Mesendoderm (in vitro differentiated cells): Measurements from ENCODE around the gene CCNY.

Experiments used
- DNase-seq: peaks from one replicate; pipeline ENCODE4 v3.0.0; 2013
- H2AK5ac ChIP-seq: 2 replicates; pipeline ENCODE4 v1.6.1; 2013; ENCODE audit warnings: low read length, inconsistent platforms
- H2BK120ac ChIP-seq: 2 replicates; pipeline ENCODE4 v1.6.1; 2013; ENCODE audit warnings: low read depth, mild to moderate bottlenecking, low read length, moderate library complexity, mixed read lengths
- H2BK15ac ChIP-seq: replicated peaks from 2 replicates; pipeline ENCODE4 v1.6.1; 2013; ENCODE audit warnings: low read depth, mild to moderate bottlenecking, moderate library complexity
- H2BK5ac ChIP-seq: 2 replicates; pipeline ENCODE4 v1.6.1; 2013; ENCODE audit warnings: low read length, inconsistent platforms
- H3K18ac ChIP-seq: 2 replicates; pipeline ENCODE4 v1.6.1; 2013; ENCODE audit warnings: mild to moderate bottlenecking, low read length, mixed read lengths
- H3K23ac ChIP-seq: one replicate; pipeline ENCODE4 v1.6.1; 2013; ENCODE audit warnings: low read length
- H3K27ac ChIP-seq: 2 replicates; pipeline ENCODE4 v1.5.1; 2013; ENCODE audit warnings: low read depth, mild to moderate bottlenecking, inconsistent platforms, low read length, moderate library complexity
- H3K27me3 ChIP-seq: 2 replicates; pipeline ENCODE4 v1.6.1; 2013; ENCODE audit warnings: low read length, control low read depth, mild to moderate bottlenecking, inconsistent platforms; ENCODE audit not compliant: insufficient read depth, poor library complexity
- H3K36me3 ChIP-seq: 2 replicates; pipeline ENCODE4 v1.6.1; 2013; ENCODE audit warnings: low read length, inconsistent platforms; ENCODE audit not compliant: control insufficient read depth, insufficient read depth
- H3K4ac ChIP-seq: one replicate; pipeline ENCODE4 v1.6.1; 2013; ENCODE audit warnings: low read depth, mild to moderate bottlenecking, low read length, moderate library complexity
- H3K4me1 ChIP-seq: 2 replicates; pipeline ENCODE4 v1.6.1; 2013; ENCODE audit warnings: low read depth, low read length, inconsistent platforms; ENCODE audit not compliant: control insufficient read depth
- H3K4me2 ChIP-seq: 2 replicates; pipeline ENCODE4 v1.6.1; 2013; ENCODE audit warnings: low read length
- H3K4me3 ChIP-seq: 2 replicates; pipeline ENCODE4 v1.5.1; 2013; ENCODE audit warnings: mild to moderate bottlenecking, low read length
- H3K56ac ChIP-seq: one replicate; pipeline ENCODE4 v1.6.1; 2013; ENCODE audit warnings: low read length
- H3K79me1 ChIP-seq: 2 replicates; pipeline ENCODE4 v1.6.1; 2013; ENCODE audit warnings: low read length, inconsistent platforms
- H3K79me2 ChIP-seq: 2 replicates; pipeline ENCODE4 v1.6.1; 2013; ENCODE audit warnings: mild to moderate bottlenecking, low read length; ENCODE audit not compliant: control insufficient read depth, insufficient read depth
- H3K9ac ChIP-seq: 2 replicates; pipeline ENCODE4 v1.6.1; 2013; ENCODE audit warnings: low read length, inconsistent platforms
- H4K5ac ChIP-seq: one replicate; pipeline ENCODE4 v1.6.1; 2013; ENCODE audit warnings: low read length
- H4K8ac ChIP-seq: one replicate; pipeline ENCODE4 v1.6.1; 2013; ENCODE audit warnings: low read depth, mild to moderate bottlenecking, control low read depth, low read length, moderate library complexity
- WGBS: extraction: QIAGEN DNeasy Blood & Tissue Kit; methylation state at CpG from one replicate; pipeline ENCODE4 v1.1.7; 2013; ENCODE audit warnings: low lambda C conversion rate, missing lambda C conversion rate; ENCODE audit not compliant: insufficient coverage; ENCODE audit errors: extremely low coverage; 5-methylcytosine and 5-hydroxymethylcytosine counted together

CCNY gene

DNA sequence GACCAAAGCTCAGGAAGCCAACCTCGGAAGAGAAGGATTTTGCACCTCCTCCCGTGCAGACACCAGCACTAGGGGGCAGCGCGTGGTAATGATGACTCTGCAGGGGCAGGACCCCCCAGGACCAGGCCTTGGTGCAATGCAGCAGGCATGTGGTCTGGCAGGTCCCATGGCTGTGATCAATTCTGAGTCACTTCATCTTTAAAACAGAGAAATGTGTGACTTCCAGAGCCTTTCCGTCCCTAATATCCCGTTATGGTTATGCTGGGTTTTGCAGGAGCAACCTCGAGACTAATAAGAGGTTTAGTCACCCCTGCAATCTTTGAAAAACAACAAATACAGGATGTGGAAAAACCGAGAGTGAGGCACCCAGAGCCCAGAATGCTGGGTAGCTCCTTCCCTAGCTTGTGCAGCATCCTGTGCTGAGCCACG is 238.6 kb downstream of the CCNY start:
- H3K4ac ChIP-seq: no peak overlapping the region
- H3K18ac ChIP-seq: no peak overlapping the region
- no peak overlapping the region for H2AK5ac ChIP-seq
- no peaks in the 10 kb centered on the region for H3K79me1 ChIP-seq
- no peak overlapping the region for H2BK120ac ChIP-seq
- no peak overlapping the region for H2BK5ac ChIP-seq
- H3K4me2 ChIP-seq: no peak overlapping the region
- no peaks in the 10 kb centered on the region for H3K79me2 ChIP-seq
- H3K36me3 ChIP-seq: no peaks in the 10 kb centered on the region
- H2BK15ac ChIP-seq: no peak overlapping the region
- H3K27me3 ChIP-seq: no peaks in the 10 kb centered on the region
- no peak overlapping the region for H3K23ac ChIP-seq
- H3K4me1 ChIP-seq: no peaks in the 10 kb centered on the region
- no peak overlapping the region for H3K4me3 ChIP-seq
- no CpG with 5 or more reads among the region's 9 CpGs for WGBS
- H3K27ac ChIP-seq: no peak overlapping the region
- DNase-seq: peak; percentile 60
- H3K56ac ChIP-seq: no peak overlapping the region
- H3K9ac ChIP-seq: no peak overlapping the region
- H4K8ac ChIP-seq: no peak overlapping the region
- no peak overlapping the region for H4K5ac ChIP-seq

DNA sequence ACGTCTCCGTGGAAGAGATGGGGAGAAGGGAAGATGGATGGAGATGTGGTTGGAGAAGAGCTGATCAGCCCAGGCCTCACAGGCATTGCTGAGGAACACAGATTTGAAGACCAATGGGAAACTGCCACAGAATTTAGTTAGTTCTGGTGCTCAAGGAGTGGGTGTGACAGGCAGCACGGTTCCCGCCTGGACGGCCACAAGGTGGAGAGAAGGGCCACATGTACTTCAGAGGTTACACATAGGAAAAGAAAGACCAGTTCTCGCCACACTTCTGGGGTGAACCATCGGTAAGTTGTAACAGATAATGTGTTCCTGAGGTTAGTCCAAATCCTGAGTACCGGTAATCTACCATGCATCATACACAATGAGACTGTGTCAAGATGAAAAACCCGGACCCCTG is 239.3 kb downstream of the CCNY start:
- no peak overlapping the region for H3K4ac ChIP-seq
- H2BK120ac ChIP-seq: no peak overlapping the region
- no CpG with 5 or more reads among the region's 9 CpGs for WGBS
- DNase-seq: peak; percentile 23
- no peaks in the 10 kb centered on the region for H3K27me3 ChIP-seq
- H3K4me1 ChIP-seq: no peaks in the 10 kb centered on the region
- H3K9ac ChIP-seq: no peak overlapping the region
- no peak overlapping the region for H2AK5ac ChIP-seq
- no peak overlapping the region for H4K5ac ChIP-seq
- H3K27ac ChIP-seq: no peak overlapping the region
- H3K79me1 ChIP-seq: no peaks in the 10 kb centered on the region
- no peak overlapping the region for H4K8ac ChIP-seq
- no peak overlapping the region for H3K18ac ChIP-seq
- H3K56ac ChIP-seq: no peak overlapping the region
- H3K79me2 ChIP-seq: no peaks in the 10 kb centered on the region
- H3K36me3 ChIP-seq: no peaks in the 10 kb centered on the region
- H3K23ac ChIP-seq: no peak overlapping the region
- no peak overlapping the region for H2BK5ac ChIP-seq
- no peak overlapping the region for H3K4me3 ChIP-seq
- H3K4me2 ChIP-seq: no peak overlapping the region
- H2BK15ac ChIP-seq: no peak overlapping the region

DNA sequence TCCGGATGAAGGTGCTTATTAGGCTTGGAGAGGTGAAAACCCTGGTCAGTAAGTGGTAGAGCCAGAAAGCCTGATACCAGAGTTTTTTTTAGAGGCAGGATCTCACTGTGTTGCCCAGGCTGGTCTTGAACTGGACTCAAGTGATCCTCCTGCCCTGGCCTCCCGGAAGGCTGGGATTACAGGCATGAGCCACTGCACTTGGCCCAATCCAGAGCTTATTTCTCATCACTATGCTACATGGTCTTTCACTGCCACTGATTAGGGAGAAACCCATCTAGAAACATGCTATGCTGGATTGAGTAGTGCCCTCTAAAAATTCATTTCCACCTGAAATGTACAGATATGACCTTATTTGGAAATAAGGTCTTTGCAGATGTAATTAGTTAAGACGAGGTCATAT is 240.4 kb downstream of the CCNY start:
- Histone ChIP-seq H3K23ac (no peak overlapping the region), H2BK120ac (no peak overlapping the region), H4K5ac (no peak overlapping the region), H3K4ac (no peak overlapping the region), H2AK5ac (no peak overlapping the region), H3K36me3 (no peaks in the 10 kb centered on the region), H2BK5ac (no peak overlapping the region), H3K4me2 (no peak overlapping the region), H3K4me3 (no peak overlapping the region), H3K27ac (no peak overlapping the region), H3K27me3 (no peaks in the 10 kb centered on the region), H3K79me1 (no peaks in the 10 kb centered on the region), H4K8ac (no peak overlapping the region), H3K9ac (no peak overlapping the region), H3K79me2 (no peaks in the 10 kb centered on the region), H3K18ac (no peak overlapping the region), H3K56ac (no peak overlapping the region), H3K4me1 (no peaks in the 10 kb centered on the region), H2BK15ac (no peak overlapping the region)
- no CpG with 5 or more reads among the region's 3 CpGs for WGBS
- no peak for DNase-seq

DNA sequence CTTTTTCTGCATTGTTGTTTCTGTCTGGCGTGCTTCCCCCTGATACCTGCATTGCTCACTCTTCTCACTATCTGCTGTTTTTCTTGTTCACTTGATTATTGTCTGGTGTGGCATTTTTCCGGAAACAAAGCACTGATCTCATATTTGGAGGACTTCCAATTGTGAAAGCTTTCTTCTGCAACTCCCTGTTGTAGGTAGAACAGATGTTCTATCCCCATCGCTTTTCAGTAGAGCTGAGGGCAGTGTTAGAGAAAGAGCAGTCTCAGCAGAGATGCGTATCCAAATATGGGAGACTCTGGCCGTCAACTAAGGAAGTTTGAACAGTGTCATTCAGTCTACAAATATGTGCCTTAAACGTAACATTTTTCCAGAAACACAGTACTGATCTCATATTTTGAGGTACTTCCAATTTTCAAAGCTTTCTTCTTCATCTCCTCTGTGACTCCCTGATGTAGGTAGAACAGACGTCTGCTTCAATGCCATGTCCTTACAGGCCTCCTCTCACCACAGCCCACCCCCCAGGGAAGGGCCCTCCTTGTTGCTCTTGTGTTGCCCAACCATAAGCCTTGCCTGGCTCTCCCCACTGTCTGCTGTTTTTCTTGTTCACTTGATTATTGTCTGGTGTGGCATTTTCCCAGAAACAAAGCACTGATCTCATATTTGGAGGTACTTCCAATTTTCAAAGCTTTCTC is 241.8 kb downstream of the CCNY start:
- Histone ChIP-seq H3K4me3 (no peak overlapping the region), H3K18ac (no peak overlapping the region), H3K27me3 (no peaks in the 10 kb centered on the region), H2BK5ac (no peak overlapping the region), H3K56ac (no peak overlapping the region), H3K4me1 (no peaks in the 10 kb centered on the region), H3K23ac (no peak overlapping the region), H2BK15ac (no peak overlapping the region), H3K4ac (no peak overlapping the region), H3K9ac (no peak overlapping the region), H3K79me2 (no peaks in the 10 kb centered on the region), H3K4me2 (no peak overlapping the region), H3K27ac (no peak overlapping the region), H3K36me3 (no peaks in the 10 kb centered on the region), H3K79me1 (no peaks in the 10 kb centered on the region), H2BK120ac (no peak overlapping the region), H4K8ac (no peak overlapping the region), H4K5ac (no peak overlapping the region), H2AK5ac (no peak overlapping the region)
- no peak for DNase-seq
- no CpG with 5 or more reads among the region's 7 CpGs for WGBS

DNA sequence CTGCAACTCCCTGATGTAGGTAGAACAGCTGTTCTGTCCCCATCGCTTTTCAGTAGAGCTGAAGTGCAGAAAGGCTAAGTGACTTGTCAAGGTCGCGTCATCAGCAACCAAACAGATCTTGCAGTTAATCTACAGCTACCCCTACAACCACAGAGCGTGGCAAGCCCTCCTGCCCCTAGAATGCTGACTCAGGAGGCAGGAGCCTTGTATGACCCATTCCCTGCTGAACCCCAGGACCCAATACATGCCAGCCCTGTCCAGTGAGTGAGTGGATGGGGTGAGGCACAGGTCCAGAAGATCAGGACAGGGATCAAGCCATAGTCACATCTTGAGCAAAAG is 242.3 kb downstream of the CCNY start:
- no peak overlapping the region for H4K8ac ChIP-seq
- no peaks in the 10 kb centered on the region for H3K79me2 ChIP-seq
- H3K9ac ChIP-seq: no peak overlapping the region
- no peak overlapping the region for H2AK5ac ChIP-seq
- H3K36me3 ChIP-seq: no peaks in the 10 kb centered on the region
- no peak overlapping the region for H3K4me3 ChIP-seq
- no peak overlapping the region for H2BK15ac ChIP-seq
- no peak overlapping the region for H4K5ac ChIP-seq
- no peak overlapping the region for H3K4me2 ChIP-seq
- DNase-seq: no peak
- H3K27me3 ChIP-seq: no peaks in the 10 kb centered on the region
- no peak overlapping the region for H3K4ac ChIP-seq
- no peak overlapping the region for H3K23ac ChIP-seq
- H3K18ac ChIP-seq: no peak overlapping the region
- H2BK120ac ChIP-seq: no peak overlapping the region
- no peak overlapping the region for H3K56ac ChIP-seq
- H2BK5ac ChIP-seq: no peak overlapping the region
- no CpG with 5 or more reads among the region's 4 CpGs for WGBS
- H3K27ac ChIP-seq: no peak overlapping the region
- no peaks in the 10 kb centered on the region for H3K79me1 ChIP-seq
- H3K4me1 ChIP-seq: no peaks in the 10 kb centered on the region

DNA sequence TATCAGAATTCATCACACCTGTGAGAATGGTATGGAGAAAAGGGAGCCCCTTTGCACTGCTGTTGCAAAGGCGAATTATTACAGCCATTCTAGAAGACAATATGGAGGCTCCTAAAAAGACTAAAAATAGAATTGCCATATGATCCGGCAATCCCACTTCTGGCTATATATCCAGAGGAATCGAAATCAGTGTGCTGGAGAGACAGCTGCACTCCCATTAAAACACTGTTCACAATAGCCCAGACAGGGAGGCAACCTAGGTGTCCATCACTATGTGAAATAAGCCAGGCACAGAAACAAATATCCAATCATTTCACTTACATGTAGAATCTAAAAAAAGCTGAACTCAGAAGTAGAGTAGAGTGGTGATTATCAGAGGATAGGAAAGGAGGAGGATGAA is 242.8 kb downstream of the CCNY start:
- Histone ChIP-seq H3K4me3 (no peak overlapping the region), H3K56ac (no peak overlapping the region), H3K4ac (no peak overlapping the region), H2BK15ac (no peak overlapping the region), H3K18ac (no peak overlapping the region), H2BK5ac (no peak overlapping the region), H4K5ac (no peak overlapping the region), H3K36me3 (no peaks in the 10 kb centered on the region), H3K79me2 (no peaks in the 10 kb centered on the region), H3K9ac (no peak overlapping the region), H3K27ac (no peak overlapping the region), H3K23ac (no peak overlapping the region), H4K8ac (no peak overlapping the region), H3K79me1 (no peaks in the 10 kb centered on the region), H3K4me2 (no peak overlapping the region), H2BK120ac (no peak overlapping the region), H3K4me1 (no peaks in the 10 kb centered on the region), H3K27me3 (no peaks in the 10 kb centered on the region), H2AK5ac (no peak overlapping the region)
- no peak for DNase-seq
- WGBS: no CpG with 5 or more reads among the region's 3 CpGs
